Kasumi-1 (cell line): Measurements from ENCODE around the gene HOXA5.

ENCODE experiments used
- DNase-seq, 2 experiments: peaks; one replicate each; lab custom pipeline; 2025; lab: John Stamatoyannopoulos, UW

The HOXA5 gene

GRCh38 chr7:27160145-27160545, 16.7 kb upstream of the HOXA5 start:
- DNase-seq = no peak

GRCh38 chr7:27159266-27160144, 16.0 kb upstream of the HOXA5 start:
- DNase-seq = no peak

- no peak for DNase-seq
These were observed 15.2 kb upstream of the HOXA5 start for GRCh38 chr7:27158436-27159265.

GRCh38 chr7:27157702-27158431, 14.4 kb upstream of the HOXA5 start:
- no peak for DNase-seq

- no peak for DNase-seq
These were observed 13.6 kb upstream of the HOXA5 start for GRCh38 chr7:27156916-27157701.

GRCh38 chr7:27156508-27156898, 13.0 kb upstream of the HOXA5 start, which contains the start of gene HOXA7:
Gene HOXA7 (minus strand): TSS chr7:27156675. CDS start chr7:27156545, 130 bp downstream.
- DNase-seq = no peak

GRCh38 chr7:27155816-27156507, 12.5 kb upstream of the HOXA5 start:
- DNase-seq = no peak

- DNase-seq = no peak
These were observed 11.7 kb upstream of the HOXA5 start for GRCh38 chr7:27154901-27155815.

- DNase-seq = no peak
These were observed 10.9 kb upstream of the HOXA5 start for GRCh38 chr7:27154369-27154768.

- DNase-seq = peak; percentile 19 to 20
These were observed 10.0 kb upstream of the HOXA5 start for GRCh38 chr7:27153526-27153925.

- DNase-seq = no peak
These were observed 9.4 kb upstream of the HOXA5 start for GRCh38 chr7:27152816-27153442.

GRCh38 chr7:27151931-27152815, 8.7 kb upstream of the HOXA5 start, which contains the start of gene HOXA3:
Gene HOXA3 (minus strand): TSS chr7:27152583. CDS start chr7:27110640, 41,943 bp downstream.
- no peak for DNase-seq

- no peak for DNase-seq
These were observed 8.0 kb upstream of the HOXA5 start for GRCh38 chr7:27151341-27151930.

- peak; percentile 83 to 88 for DNase-seq
These were observed 7.3 kb upstream of the HOXA5 start for GRCh38 chr7:27150568-27151340.

GRCh38 chr7:27149842-27150567, 6.5 kb upstream of the HOXA5 start:
- DNase-seq = peak in 1 of 2 experiments; percentile 62
